Measurements from ENCODE around the gene BTNL8.
A peak's percentile ranks its signal among the peaks of the same experiment; 100 is the strongest.

BTNL8 gene

DNA sequence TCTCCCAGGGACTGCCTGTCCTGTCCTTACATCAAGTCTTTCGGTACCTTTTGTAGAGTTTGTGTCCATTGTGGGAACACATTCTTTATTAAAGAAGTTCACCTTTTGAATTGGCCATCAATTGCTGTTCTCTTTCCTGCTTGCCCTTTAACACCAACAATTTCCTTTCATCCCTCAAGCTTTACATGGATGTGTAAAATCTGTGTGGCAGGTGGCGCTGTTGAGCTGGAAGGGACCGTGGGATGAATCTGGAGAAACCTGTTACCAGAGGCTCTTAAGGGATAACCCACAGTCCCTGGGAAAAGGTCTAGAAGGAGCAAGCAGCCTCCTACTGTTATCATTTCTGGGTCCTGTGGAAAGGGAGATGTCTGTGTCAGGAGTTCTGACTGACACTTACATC, 30.0 kb upstream of the BTNL8 start:
- Histone ChIP-seq H3K27me3 (ENCODE audit: control insufficient read depth in 1 of 2, insufficient read depth in 1 of 2, low read length in 2 of 2) (peaks cover 4 to 10% of the 10 kb centered on the region in 2 experiments), H3K18ac (ENCODE audit: low read depth in 1 of 2, low read length in 2 of 2) (no peak overlapping the region), H3K36me3 (ENCODE audit: control insufficient read depth in 1 of 2, insufficient read depth in 2 of 2, low read depth in 1 of 2, low read length in 2 of 2) (no peaks in the 10 kb centered on the region), H2AFZ (ENCODE audit: low read depth, low read length) (no peak overlapping the region), H3K27ac (ENCODE audit: low read length, poor library complexity, severe bottlenecking) (no peak overlapping the region), H3K4me2 (ENCODE audit: low read length, poor library complexity, severe bottlenecking) (no peak overlapping the region), H2AK5ac (ENCODE audit: low read length, severe bottlenecking) (no peak overlapping the region), H4K91ac (ENCODE audit: low read length) (no peak overlapping the region), H2BK120ac (ENCODE audit: low read depth, low read length) (no peak overlapping the region), H3K9ac (ENCODE audit: low read length) (no peak overlapping the region), H3K4me3 (ENCODE audit: insufficient read depth in 1 of 2, low read depth in 1 of 2, low read length in 2 of 2) (no peak overlapping the region), H3K4ac (ENCODE audit: low read depth in 1 of 2, low read length in 2 of 2) (no peak overlapping the region), H2BK15ac (ENCODE audit: low read depth, poor library complexity, severe bottlenecking) (no peak overlapping the region), H3K9me3 (ENCODE audit: control insufficient read depth, low read length) (no peaks in the 10 kb centered on the region), H4K8ac (ENCODE audit: low read length) (no peak overlapping the region), H3K14ac (ENCODE audit: low read length in 2 of 2) (no peak overlapping the region), H3K4me1 (ENCODE audit: control insufficient read depth, insufficient read depth, low read depth, low read length) (no peaks in the 10 kb centered on the region), H3K79me1 (replicated peaks; ENCODE audit: low read length, poor library complexity, severe bottlenecking) (no peaks in the 10 kb centered on the region), H3K23ac (ENCODE audit: low read length in 2 of 2) (no peak overlapping the region), H2BK12ac (ENCODE audit: low read length in 2 of 2) (no peak overlapping the region), H2BK5ac (ENCODE audit: low read depth, low read length, poor library complexity, severe bottlenecking) (no peak overlapping the region)
- WGBS, result 3% methylated on average over 3 of the region's 3 CpGs
- peak; percentile 76 for DNase-seq

DNA sequence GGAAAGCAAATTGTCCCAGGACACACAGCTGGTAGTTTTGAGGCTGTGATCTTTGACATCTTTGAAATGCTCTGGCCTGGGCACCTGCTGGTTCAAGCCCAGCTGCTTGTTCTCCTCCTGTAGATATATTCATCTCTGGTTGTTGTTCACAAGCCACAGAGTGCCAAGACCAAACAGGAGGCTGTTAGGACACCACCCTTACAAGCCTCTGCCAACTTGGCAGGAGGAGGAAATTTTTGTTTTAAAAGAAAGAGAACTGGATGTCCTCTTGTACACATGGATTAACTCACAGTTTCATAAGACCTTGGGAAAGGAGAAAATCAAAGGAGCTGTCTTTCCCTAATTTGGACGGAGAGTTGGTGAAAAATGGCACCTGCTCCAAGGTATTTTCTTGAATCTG, 29.4 kb upstream of the BTNL8 start:
- H2AFZ ChIP-seq (ENCODE audit: low read depth, low read length), result no peak overlapping the region
- H3K9me3 ChIP-seq (ENCODE audit: control insufficient read depth, low read length), result no peaks in the 10 kb centered on the region
- no peaks in the 10 kb centered on the region for H3K4me1 ChIP-seq (ENCODE audit: control insufficient read depth, insufficient read depth, low read depth, low read length)
- no peak overlapping the region for H3K18ac ChIP-seq (ENCODE audit: low read depth in 1 of 2, low read length in 2 of 2)
- H3K14ac ChIP-seq (ENCODE audit: low read length in 2 of 2), result no peak overlapping the region
- no peak overlapping the region for H4K8ac ChIP-seq (ENCODE audit: low read length)
- H3K36me3 ChIP-seq (ENCODE audit: control insufficient read depth in 1 of 2, insufficient read depth in 2 of 2, low read depth in 1 of 2, low read length in 2 of 2), result no peaks in the 10 kb centered on the region
- no peak overlapping the region for H2AK5ac ChIP-seq (ENCODE audit: low read length, severe bottlenecking)
- H3K4ac ChIP-seq (ENCODE audit: low read depth in 1 of 2, low read length in 2 of 2), result no peak overlapping the region
- no peak overlapping the region for H3K9ac ChIP-seq (ENCODE audit: low read length)
- no peak for DNase-seq
- WGBS, result 100% methylated on average over 1 of the region's 1 CpG
- H3K4me3 ChIP-seq (ENCODE audit: insufficient read depth in 1 of 2, low read depth in 1 of 2, low read length in 2 of 2), result no peak overlapping the region
- H3K27me3 ChIP-seq (ENCODE audit: control insufficient read depth in 1 of 2, insufficient read depth in 1 of 2, low read length in 2 of 2), result peaks cover 4 to 10% of the 10 kb centered on the region in 2 experiments
- H4K91ac ChIP-seq (ENCODE audit: low read length), result no peak overlapping the region
- no peak overlapping the region for H2BK15ac ChIP-seq (ENCODE audit: low read depth, poor library complexity, severe bottlenecking)
- no peak overlapping the region for H2BK5ac ChIP-seq (ENCODE audit: low read depth, low read length, poor library complexity, severe bottlenecking)
- no peaks in the 10 kb centered on the region for H3K79me1 ChIP-seq (replicated peaks; ENCODE audit: low read length, poor library complexity, severe bottlenecking)
- no peak overlapping the region for H3K4me2 ChIP-seq (ENCODE audit: low read length, poor library complexity, severe bottlenecking)
- H3K27ac ChIP-seq (ENCODE audit: low read length, poor library complexity, severe bottlenecking), result no peak overlapping the region
- H3K23ac ChIP-seq (ENCODE audit: low read length in 2 of 2), result no peak overlapping the region
- no peak overlapping the region for H2BK12ac ChIP-seq (ENCODE audit: low read length in 2 of 2)
- no peak overlapping the region for H2BK120ac ChIP-seq (ENCODE audit: low read depth, low read length)

DNA sequence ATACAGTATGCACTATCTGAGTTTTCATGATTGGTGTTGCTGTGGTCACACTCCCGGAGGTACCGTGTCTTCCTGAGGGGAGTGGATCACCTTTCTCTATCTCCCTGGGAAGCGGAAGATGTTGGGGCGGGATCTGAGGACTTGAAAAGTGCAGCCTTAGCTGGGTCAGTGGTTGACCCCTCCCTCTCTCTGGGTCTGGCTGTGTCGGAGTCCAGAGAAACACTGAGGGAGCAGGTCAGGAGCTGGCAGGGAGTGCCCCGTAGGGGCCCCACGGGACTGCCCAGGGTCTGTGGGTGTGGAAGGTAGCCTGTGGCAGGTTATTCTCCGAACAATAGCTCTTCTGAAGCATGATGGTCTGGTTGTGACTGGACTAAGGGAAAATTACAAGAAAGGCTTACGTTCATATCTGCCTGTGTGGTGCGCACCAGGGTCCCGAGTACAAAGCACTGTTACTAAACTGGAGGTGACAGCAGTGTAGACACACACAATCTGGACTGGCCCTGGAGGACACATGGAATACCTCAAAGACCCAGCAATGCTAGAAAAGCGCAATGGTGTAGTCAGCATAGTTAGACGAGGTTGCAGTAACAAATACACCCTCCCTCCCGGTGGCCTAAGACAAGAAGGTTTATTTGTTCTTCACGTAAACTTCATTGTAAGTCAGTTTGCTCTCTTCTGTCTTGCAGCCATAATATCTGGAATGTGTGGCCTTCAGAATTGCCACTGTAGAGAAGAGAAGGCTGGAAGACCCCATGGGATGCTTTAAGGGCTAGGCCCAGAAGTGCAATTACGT, 28.5 kb upstream of the BTNL8 start:
- H3K4ac ChIP-seq (ENCODE audit: low read depth in 1 of 2, low read length in 2 of 2), result no peak overlapping the region
- no peak overlapping the region for H2AFZ ChIP-seq (ENCODE audit: low read depth, low read length)
- H3K4me2 ChIP-seq (ENCODE audit: low read length, poor library complexity, severe bottlenecking), result no peak overlapping the region
- no peaks in the 10 kb centered on the region for H3K36me3 ChIP-seq (ENCODE audit: control insufficient read depth in 1 of 2, insufficient read depth in 2 of 2, low read depth in 1 of 2, low read length in 2 of 2)
- H2BK12ac ChIP-seq (ENCODE audit: low read length in 2 of 2), result no peak overlapping the region
- H3K27me3 ChIP-seq (ENCODE audit: control insufficient read depth in 1 of 2, insufficient read depth in 1 of 2, low read length in 2 of 2), result peaks cover 4 to 10% of the 10 kb centered on the region in 2 experiments
- no peak overlapping the region for H2BK120ac ChIP-seq (ENCODE audit: low read depth, low read length)
- H3K4me1 ChIP-seq (ENCODE audit: control insufficient read depth, insufficient read depth, low read depth, low read length), result no peaks in the 10 kb centered on the region
- no peak overlapping the region for H3K14ac ChIP-seq (ENCODE audit: low read length in 2 of 2)
- H2BK5ac ChIP-seq (ENCODE audit: low read depth, low read length, poor library complexity, severe bottlenecking), result no peak overlapping the region
- no peak overlapping the region for H3K9ac ChIP-seq (ENCODE audit: low read length)
- H4K91ac ChIP-seq (ENCODE audit: low read length), result no peak overlapping the region
- no peak overlapping the region for H3K18ac ChIP-seq (ENCODE audit: low read depth in 1 of 2, low read length in 2 of 2)
- 77% methylated on average over 15 of the region's 16 CpGs for WGBS
- H3K27ac ChIP-seq (ENCODE audit: low read length, poor library complexity, severe bottlenecking), result no peak overlapping the region
- H3K4me3 ChIP-seq (ENCODE audit: insufficient read depth in 1 of 2, low read depth in 1 of 2, low read length in 2 of 2), result no peak overlapping the region
- H3K79me1 ChIP-seq (replicated peaks; ENCODE audit: low read length, poor library complexity, severe bottlenecking), result no peaks in the 10 kb centered on the region
- no peak for DNase-seq
- no peak overlapping the region for H4K8ac ChIP-seq (ENCODE audit: low read length)
- no peak overlapping the region for H2BK15ac ChIP-seq (ENCODE audit: low read depth, poor library complexity, severe bottlenecking)
- H2AK5ac ChIP-seq (ENCODE audit: low read length, severe bottlenecking), result no peak overlapping the region
- no peaks in the 10 kb centered on the region for H3K9me3 ChIP-seq (ENCODE audit: control insufficient read depth, low read length)
- no peak overlapping the region for H3K23ac ChIP-seq (ENCODE audit: low read length in 2 of 2)

DNA sequence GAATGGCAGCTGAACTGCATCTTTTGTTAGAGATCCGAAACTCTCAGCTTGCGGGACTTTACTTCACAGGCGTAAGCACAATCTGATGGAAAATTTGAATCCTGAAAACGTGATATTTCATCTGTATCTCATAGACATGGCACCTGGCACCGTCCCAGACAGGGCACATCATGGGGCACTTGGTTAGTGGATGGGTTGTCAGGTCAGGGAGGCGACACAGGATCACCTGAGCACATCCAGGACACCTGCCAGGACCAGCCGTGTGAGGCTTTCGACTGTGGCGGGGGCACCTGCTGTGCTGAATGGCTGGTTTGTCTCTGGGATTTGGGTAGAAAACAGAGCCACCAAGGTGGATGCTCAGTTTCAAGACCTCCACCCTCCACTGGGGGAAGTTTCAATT, 26.5 kb upstream of the BTNL8 start:
- no peak overlapping the region for H3K14ac ChIP-seq (ENCODE audit: low read length in 2 of 2)
- H3K27me3 ChIP-seq (ENCODE audit: control insufficient read depth in 1 of 2, insufficient read depth in 1 of 2, low read length in 2 of 2), result peaks cover 4 to 13% of the 10 kb centered on the region in 2 experiments
- no peaks in the 10 kb centered on the region for H3K79me1 ChIP-seq (replicated peaks; ENCODE audit: low read length, poor library complexity, severe bottlenecking)
- no peak overlapping the region for H3K4me2 ChIP-seq (ENCODE audit: low read length, poor library complexity, severe bottlenecking)
- H3K4me1 ChIP-seq (ENCODE audit: control insufficient read depth, insufficient read depth, low read depth, low read length), result no peaks in the 10 kb centered on the region
- no peak for DNase-seq
- no peak overlapping the region for H3K9ac ChIP-seq (ENCODE audit: low read length)
- H3K36me3 ChIP-seq (ENCODE audit: control insufficient read depth in 1 of 2, insufficient read depth in 2 of 2, low read depth in 1 of 2, low read length in 2 of 2), result no peaks in the 10 kb centered on the region
- no peak overlapping the region for H2BK120ac ChIP-seq (ENCODE audit: low read depth, low read length)
- H2BK5ac ChIP-seq (ENCODE audit: low read depth, low read length, poor library complexity, severe bottlenecking), result no peak overlapping the region
- WGBS, result 75% methylated on average over 7 of the region's 9 CpGs
- H3K18ac ChIP-seq (ENCODE audit: low read depth in 1 of 2, low read length in 2 of 2), result no peak overlapping the region
- H4K8ac ChIP-seq (ENCODE audit: low read length), result no peak overlapping the region
- no peak overlapping the region for H2BK15ac ChIP-seq (ENCODE audit: low read depth, poor library complexity, severe bottlenecking)
- H2BK12ac ChIP-seq (ENCODE audit: low read length in 2 of 2), result no peak overlapping the region
- no peak overlapping the region for H2AK5ac ChIP-seq (ENCODE audit: low read length, severe bottlenecking)
- no peak overlapping the region for H4K91ac ChIP-seq (ENCODE audit: low read length)
- H2AFZ ChIP-seq (ENCODE audit: low read depth, low read length), result no peak overlapping the region
- no peak overlapping the region for H3K4me3 ChIP-seq (ENCODE audit: insufficient read depth in 1 of 2, low read depth in 1 of 2, low read length in 2 of 2)
- no peak overlapping the region for H3K23ac ChIP-seq (ENCODE audit: low read length in 2 of 2)
- H3K4ac ChIP-seq (ENCODE audit: low read depth in 1 of 2, low read length in 2 of 2), result no peak overlapping the region
- H3K9me3 ChIP-seq (ENCODE audit: control insufficient read depth, low read length), result no peaks in the 10 kb centered on the region
- no peak overlapping the region for H3K27ac ChIP-seq (ENCODE audit: low read length, poor library complexity, severe bottlenecking)

All from mesenchymal stem cell (in vitro differentiated cells and primary cell).